ENCODE data around the gene INMT. TPM values are rescaled to one million over a fixed set of nuclear protein-coding genes. Genes with fewer than 3 reads are reported as not detected.

The INMT gene
- total and polyA plus RNA-seq, 10 of the 15 experiments (the other 5 are each of a cell fraction or from before 2014, with no cell fraction given) = 0.03 to 0.20 (median 0.10) TPM; not detected in 7

- CTCF ChIA-PET = interaction anchor here (0.7 kb wide), 1 partner anchor 11 kb away, joined by 3 read pairs; no protein-coding TSS in a partner anchor
- H4K20me1 ChIP-seq (ENCODE audit: control insufficient read depth, insufficient read depth) = no peaks in the 10 kb centered on the region
- no peak for DNase-seq (ENCODE audit: low read depth, low spot score)
- intact Hi-C loops (cut with micrococcal nuclease; ENCODE audit: unreplicated experiment) = no loop called here
- in situ Hi-C loops (cut with MboI) = no loop called here
- no peak for ATAC-seq
- RAD21 ChIA-PET (ENCODE audit: unreplicated experiment) = no interaction called here
- H3K9ac ChIP-seq (ENCODE audit: control insufficient read depth, insufficient read depth, low read length) = no peak overlapping the region
- H3K4me2 ChIP-seq (ENCODE audit: control insufficient read depth, insufficient read depth) = no peak overlapping the region
- FAIRE-seq = no peak
- peaks cover 1% of the 10 kb centered on the region; the same call in 1 of the 3 replicates for H3K9me3 ChIP-seq (replicated peaks; ENCODE audit: control insufficient read depth, insufficient read depth, low read length)
- H3K4me3 ChIP-seq = no peak overlapping the region
- POLR2A ChIA-PET = no interaction called here
- SMC1A ChIA-PET (ENCODE audit: uncharacterized antibody, unreplicated experiment) = no interaction called here
- no peak overlapping the region for H2AFZ ChIP-seq (ENCODE audit: control insufficient read depth, low read depth, low read length)
- no peaks in the 10 kb centered on the region; a peak in 2 of 4 replicates for H3K27me3 ChIP-seq (replicated peaks in 1 of 2; ENCODE audit: control insufficient read depth in 2 of 2, insufficient read depth in 2 of 2, low read length in 1 of 2)
- BruUV-seq (replicated peaks) = no TSS peak
- H3K36me3 ChIP-seq (ENCODE audit: control insufficient read depth in 2 of 2, insufficient read depth in 2 of 2, low read length in 1 of 2) = no peaks in the 10 kb centered on the region
- TF ChIP-seq SP1 (IDR thresholded peaks at IDR 0.05; ENCODE audit: low read depth, low read length) (no peak), YBX1 (IDR thresholded peaks at IDR 0.05) (no peak), NR2F1 (conservative IDR thresholded peaks at IDR 0.05) (no peak), NKRF (conservative IDR thresholded peaks at IDR 0.05) (no peak)
- TF ChIP-seq, protein P1, sequence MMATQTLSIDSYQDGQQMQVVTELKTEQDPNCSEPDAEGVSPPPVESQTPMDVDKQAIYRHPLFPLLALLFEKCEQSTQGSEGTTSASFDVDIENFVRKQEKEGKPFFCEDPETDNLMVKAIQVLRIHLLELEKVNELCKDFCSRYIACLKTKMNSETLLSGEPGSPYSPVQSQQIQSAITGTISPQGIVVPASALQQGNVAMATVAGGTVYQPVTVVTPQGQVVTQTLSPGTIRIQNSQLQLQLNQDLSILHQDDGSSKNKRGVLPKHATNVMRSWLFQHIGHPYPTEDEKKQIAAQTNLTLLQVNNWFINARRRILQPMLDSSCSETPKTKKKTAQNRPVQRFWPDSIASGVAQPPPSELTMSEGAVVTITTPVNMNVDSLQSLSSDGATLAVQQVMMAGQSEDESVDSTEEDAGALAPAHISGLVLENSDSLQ (IDR thresholded peaks at IDR 0.05) = no peak
- no peak overlapping the region for H3K27ac ChIP-seq (ENCODE audit: control insufficient read depth, insufficient read depth)
- no peaks in the 10 kb centered on the region for H3K79me2 ChIP-seq (ENCODE audit: control insufficient read depth, insufficient read depth, low read length)
- WGBS (ENCODE audit: insufficient coverage, insufficient replicate concordance, low lambda C conversion rate, missing lambda C conversion rate) = 0% methylated on average over 1 of the region's 1 CpG
- no peaks in the 10 kb centered on the region for H3K4me1 ChIP-seq (ENCODE audit: control insufficient read depth, insufficient read depth, low read length)
Observed at GRCh38 chr7:30714129-30714528, 37.8 kb upstream of the INMT start.
